Skeletal muscle tissue (tissue), 4 donors: Measurements from ENCODE around the gene RSPO1. TPM values are rescaled to one million over a fixed set of nuclear protein-coding genes. Genes with fewer than 3 reads are reported as not detected.

Experiments used
- H3K27ac ChIP-seq: one replicate; pipeline ENCODE4 v1.7.0; 2013; ENCODE audit warnings: mild to moderate bottlenecking, low read depth, low read length, inconsistent platforms
- H3K27me3 ChIP-seq, 3 donors: one replicate each; pipeline ENCODE4 v1.7.0; 2013; ENCODE audit warnings: low read length in 3 of 3; ENCODE audit not compliant: control insufficient read depth in 3 of 3, insufficient read depth in 3 of 3
- H3K36me3 ChIP-seq, 3 donors: one replicate each; pipeline ENCODE4 v1.7.0; 2013; ENCODE audit warnings: low read length in 3 of 3; ENCODE audit not compliant: control insufficient read depth in 3 of 3, insufficient read depth in 3 of 3
- H3K4me1 ChIP-seq, 3 donors: one replicate each; pipeline ENCODE4 v1.7.0; 2013; ENCODE audit warnings: low read length in 3 of 3, mild to moderate bottlenecking in 3 of 3; ENCODE audit not compliant: control insufficient read depth in 3 of 3, insufficient read depth in 3 of 3
- H3K4me3 ChIP-seq, 3 donors: one replicate each; pipeline ENCODE4 v1.7.0; 2013; ENCODE audit warnings: low read length in 3 of 3
- H3K9ac ChIP-seq, 3 donors: one replicate each; pipeline ENCODE4 v1.7.0; 2013; ENCODE audit warnings: low read length in 3 of 3, mild to moderate bottlenecking in 3 of 3, moderate library complexity in 2 of 3, low read depth in 1 of 3
- H3K9me3 ChIP-seq, 3 donors: one replicate each; pipeline ENCODE4 v1.7.0; 2013; ENCODE audit warnings: low read length in 3 of 3; ENCODE audit not compliant: control insufficient read depth in 3 of 3
- total RNA-seq: library from RNA; depleted of rRNA; stranded (reverse); fragments of >200 nt; gene quantifications from one replicate; pipeline ENCODE4 v1.2.3, GENCODE V29; 2014
- donor health status: Osteomylitis.

Gene RSPO1
- total RNA-seq, 1 donor from 2014 or later, result not detected

- Histone ChIP-seq H3K4me3 (no peak overlapping the region), H3K9ac (no peak overlapping the region), H3K9me3 (no peaks in the 10 kb centered on the region), H3K27me3 (peaks cover 20 to 42% (median 38%) of the 10 kb centered on the region in 3 donors), H3K27ac (no peak overlapping the region), H3K36me3 (no peaks in the 10 kb centered on the region), H3K4me1 (peaks cover 0 to 6% (median 0%) of the 10 kb centered on the region in 3 donors)
Measured at GRCh38 chr1:37671261-37671660, 36.6 kb upstream of the RSPO1 start.

GRCh38 chr1:37670133-37670532 lies 35.4 kb upstream of the RSPO1 start:
- no peaks in the 10 kb centered on the region for H3K9me3 ChIP-seq
- H3K27ac ChIP-seq, result no peak overlapping the region
- H3K4me1 ChIP-seq, result no peaks in the 10 kb centered on the region
- H3K9ac ChIP-seq, result no peak overlapping the region
- H3K4me3 ChIP-seq, result no peak overlapping the region
- H3K36me3 ChIP-seq, result no peaks in the 10 kb centered on the region
- peaks cover 20 to 43% (median 38%) of the 10 kb centered on the region in 3 donors for H3K27me3 ChIP-seq

- Histone ChIP-seq H3K9me3 (no peaks in the 10 kb centered on the region), H3K27me3 (peaks cover 20 to 42% (median 33%) of the 10 kb centered on the region in 3 donors), H3K4me1 (no peaks in the 10 kb centered on the region), H3K36me3 (no peaks in the 10 kb centered on the region), H3K9ac (no peak overlapping the region), H3K4me3 (no peak overlapping the region), H3K27ac (no peak overlapping the region)
Measured at GRCh38 chr1:37667023-37667671, 32.5 kb upstream of the RSPO1 start.

- H3K4me1 ChIP-seq, result no peaks in the 10 kb centered on the region
- H3K9ac ChIP-seq, result no peak overlapping the region
- H3K27ac ChIP-seq, result no peak overlapping the region
- no peak overlapping the region for H3K4me3 ChIP-seq
- H3K9me3 ChIP-seq, result no peaks in the 10 kb centered on the region
- H3K36me3 ChIP-seq, result no peaks in the 10 kb centered on the region
- peaks cover 16 to 39% (median 39%) of the 10 kb centered on the region in 3 donors for H3K27me3 ChIP-seq
Measured at GRCh38 chr1:37666241-37666867, 31.7 kb upstream of the RSPO1 start.

- Histone ChIP-seq H3K27ac (no peak overlapping the region), H3K4me1 (no peaks in the 10 kb centered on the region), H3K9ac (no peak overlapping the region), H3K4me3 (no peak overlapping the region), H3K36me3 (no peaks in the 10 kb centered on the region), H3K27me3 (peaks cover 14 to 29% (median 26%) of the 10 kb centered on the region in 3 donors), H3K9me3 (no peaks in the 10 kb centered on the region)
Measured at GRCh38 chr1:37663426-37664000, 28.8 kb upstream of the RSPO1 start.

GRCh38 chr1:37662031-37662755 lies 27.5 kb upstream of the RSPO1 start:
- H3K27ac ChIP-seq, result no peak overlapping the region
- H3K36me3 ChIP-seq, result no peaks in the 10 kb centered on the region
- H3K9ac ChIP-seq, result no peak overlapping the region
- H3K27me3 ChIP-seq, result peaks cover 22 to 37% (median 33%) of the 10 kb centered on the region in 3 donors
- no peak overlapping the region for H3K4me3 ChIP-seq
- H3K4me1 ChIP-seq, result no peaks in the 10 kb centered on the region
- no peaks in the 10 kb centered on the region for H3K9me3 ChIP-seq

- peaks cover 28 to 42% (median 34%) of the 10 kb centered on the region in 3 donors for H3K27me3 ChIP-seq
- H3K9me3 ChIP-seq, result no peaks in the 10 kb centered on the region
- no peak overlapping the region for H3K27ac ChIP-seq
- H3K4me1 ChIP-seq, result no peaks in the 10 kb centered on the region
- H3K4me3 ChIP-seq, result no peak overlapping the region
- H3K36me3 ChIP-seq, result no peaks in the 10 kb centered on the region
- no peak overlapping the region for H3K9ac ChIP-seq
Measured at GRCh38 chr1:37661401-37661800, 26.7 kb upstream of the RSPO1 start.

GRCh38 chr1:37660664-37661063 lies 26.0 kb upstream of the RSPO1 start:
- Histone ChIP-seq H3K27me3 (peaks cover 28 to 47% (median 34%) of the 10 kb centered on the region in 3 donors), H3K36me3 (no peaks in the 10 kb centered on the region), H3K9me3 (no peaks in the 10 kb centered on the region), H3K4me3 (no peak overlapping the region), H3K4me1 (no peaks in the 10 kb centered on the region), H3K27ac (no peak overlapping the region), H3K9ac (no peak overlapping the region)

GRCh38 chr1:37658486-37658885 lies 23.8 kb upstream of the RSPO1 start:
- Histone ChIP-seq H3K36me3 (no peaks in the 10 kb centered on the region), H3K27me3 (peaks cover 28 to 41% (median 33%) of the 10 kb centered on the region in 3 donors), H3K4me1 (no peaks in the 10 kb centered on the region), H3K9ac (no peak overlapping the region), H3K27ac (no peak overlapping the region), H3K4me3 (no peak overlapping the region), H3K9me3 (no peaks in the 10 kb centered on the region)
